GM13976 (cell line): ENCODE results near the gene KIF24.
"Not testable (repeated sequence)": the region's sequence is repeated elsewhere in the genome, so short reads cannot be mapped to it uniquely, and the experiment has no call there.

Source experiments
- DNase-seq: peaks from one replicate; pipeline ENCODE4 v3.0.0; 2012; ENCODE audit warnings: low spot score
- CTCF ChIP-seq: IDR thresholded peaks from 2 replicates; pipeline ENCODE4 v1.5.1; 2012; ENCODE audit warnings: borderline replicate concordance, mild to moderate bottlenecking; ENCODE audit not compliant: insufficient read depth; ENCODE audit errors: extremely low read depth, missing control alignments, control extremely low read depth
- in situ Hi-C: fragments of 300-500 bp; cut with MboI; formaldehyde crosslinking; loops from one replicate; pipeline ENCODE4 v1.12.0; 2022; ENCODE audit warnings: low sequenced_read_pairs, mixed read lengths, inconsistent platforms; ENCODE audit not compliant: unreplicated experiment

The KIF24 gene

GRCh38 chr9:34370970-34371880 lies 42.2 kb upstream of the KIF24 start:
- no peak for DNase-seq
- in situ Hi-C loops: no loop called here
- TF ChIP-seq CTCF: no peak

GRCh38 chr9:34370335-34370969 lies 41.4 kb upstream of the KIF24 start:
- no peak for TF ChIP-seq CTCF
- DNase-seq: no peak
- in situ Hi-C loops: no loop called here

- in situ Hi-C loops: no loop called here
Measured at GRCh38 chr9:34369636-34370035, 40.6 kb upstream of the KIF24 start.

GRCh38 chr9:34368796-34369195 lies 39.7 kb upstream of the KIF24 start:
- in situ Hi-C loops, DNase-seq: not testable (repeated sequence)

More at GRCh38 chr9:34369636-34370035, 40.6 kb upstream of the KIF24 start:
- no peak for DNase-seq
- TF ChIP-seq CTCF: no peak

GRCh38 chr9:34367751-34368410 lies 38.8 kb upstream of the KIF24 start:
- DNase-seq, in situ Hi-C loops: not testable (repeated sequence)

- no peak for TF ChIP-seq CTCF
- no peak for DNase-seq
- in situ Hi-C loops: no loop called here
Measured at GRCh38 chr9:34366365-34366764, 37.3 kb upstream of the KIF24 start.

GRCh38 chr9:34365282-34365681 lies 36.2 kb upstream of the KIF24 start:
- in situ Hi-C loops: no loop called here
- TF ChIP-seq CTCF: no peak
- no peak for DNase-seq
